GM12878 (cell line): ENCODE data around the gene ETNK2.

Experiments used
- CTCF ChIP-seq, 3 experiments: IDR thresholded peaks in 2 of 3; conservative IDR thresholded peaks in 1 of 3; 2 replicates each; pipeline ENCODE4 v1.5.1; 2011; ENCODE audit warnings: low read depth in 3 of 3, low read length in 3 of 3, mild to moderate bottlenecking in 3 of 3, control low read depth in 2 of 3, moderate library complexity in 2 of 3, inconsistent platforms in 1 of 3, mixed read lengths in 1 of 3; ENCODE audit not compliant: control insufficient read depth in 2 of 3, insufficient read depth in 1 of 3; ENCODE audit errors: extremely low read depth in 1 of 3
- ELK1 ChIP-seq: IDR thresholded peaks from 2 replicates; pipeline ENCODE4 v1.6.1; 2012; ENCODE audit warnings: low read depth, low read length, improper control_type of control experiment
- EZH2 ChIP-seq: IDR thresholded peaks from 2 replicates; pipeline ENCODE4 v1.6.1; 2012; ENCODE audit warnings: low read depth, mild to moderate bottlenecking, control low read depth, inconsistent platforms, low read length, borderline replicate concordance; ENCODE audit not compliant: control insufficient read depth
- JUND ChIP-seq: IDR thresholded peaks from 2 replicates; pipeline ENCODE4 v1.6.1; 2012; ENCODE audit warnings: low read depth, mild to moderate bottlenecking, low read length, improper control_type of control experiment, moderate library complexity
- KAT2A ChIP-seq: conservative IDR thresholded peaks from 2 replicates; pipeline ENCODE4 v1.6.1; 2011; ENCODE audit warnings: low read depth, low read length; ENCODE audit not compliant: control insufficient read depth
- KDM1A ChIP-seq: fragments of 200-600 bp; sonication (generic); IDR thresholded peaks from 2 replicates; pipeline ENCODE4 v1.6.1; 2016; ENCODE audit warnings: borderline replicate concordance
- MYC ChIP-seq: IDR thresholded peaks from 2 replicates; pipeline ENCODE4 v1.6.1; 2011; ENCODE audit warnings: mild to moderate bottlenecking, low read length, moderate library complexity, inconsistent platforms; ENCODE audit not compliant: insufficient read depth, insufficient replicate concordance, insufficient read length, severe bottlenecking
- POLR2A ChIP-seq: IDR thresholded peaks from 2 replicates; pipeline ENCODE4 v1.6.1; 2011; ENCODE audit warnings: low read depth, mild to moderate bottlenecking, low read length
- RCOR1 ChIP-seq: conservative IDR thresholded peaks from 2 replicates; pipeline ENCODE4 v1.6.1; 2012; ENCODE audit warnings: low read depth, low read length, improper control_type of control experiment
- RFX5 ChIP-seq: IDR thresholded peaks from 2 replicates; pipeline ENCODE4 v1.6.1; 2011; ENCODE audit warnings: low read depth, low read length, improper control_type of control experiment
- TAF1 ChIP-seq: IDR thresholded peaks from 2 replicates; pipeline ENCODE4 v1.6.1; 2011; ENCODE audit warnings: mild to moderate bottlenecking, low read depth, low read length, borderline replicate concordance
- TBL1XR1 ChIP-seq: IDR thresholded peaks from 2 replicates; pipeline ENCODE4 v1.6.1; 2012; ENCODE audit warnings: low read depth, low read length, improper control_type of control experiment
- USF2 ChIP-seq: IDR thresholded peaks from 2 replicates; pipeline ENCODE4 v1.6.1; 2011; ENCODE audit warnings: low read depth, low read length, improper control_type of control experiment, borderline replicate concordance

- TF ChIP-seq CTCF (IDR thresholded peaks at IDR 0.05 in 2 of 3, conservative IDR thresholded peaks at IDR 0.05 in 1 of 3; ENCODE audit: control insufficient read depth in 2 of 3, extremely low read depth in 1 of 3, insufficient read depth in 1 of 3, low read depth in 3 of 3, low read length in 3 of 3) = no peak
- no peak for TF ChIP-seq MYC
- TF ChIP-seq TBL1XR1 = no peak
- TF ChIP-seq RCOR1 = no peak
- no peak for TF ChIP-seq TAF1
- TF ChIP-seq EZH2 = no peak
- no peak for TF ChIP-seq KDM1A
- TF ChIP-seq POLR2A = no peak
- TF ChIP-seq KAT2A = no peak
- no peak for TF ChIP-seq JUND
- TF ChIP-seq RFX5 = no peak
- no peak for TF ChIP-seq ELK1
- TF ChIP-seq USF2 = no peak
These were observed 60.8 kb downstream of the ETNK2 start for GRCh38 chr1:204091066-204091465.
